ENCODE data around the gene RPL18.
A peak's percentile ranks its signal among the peaks of the same experiment; 100 is the strongest.

The RPL18 gene

DNA sequence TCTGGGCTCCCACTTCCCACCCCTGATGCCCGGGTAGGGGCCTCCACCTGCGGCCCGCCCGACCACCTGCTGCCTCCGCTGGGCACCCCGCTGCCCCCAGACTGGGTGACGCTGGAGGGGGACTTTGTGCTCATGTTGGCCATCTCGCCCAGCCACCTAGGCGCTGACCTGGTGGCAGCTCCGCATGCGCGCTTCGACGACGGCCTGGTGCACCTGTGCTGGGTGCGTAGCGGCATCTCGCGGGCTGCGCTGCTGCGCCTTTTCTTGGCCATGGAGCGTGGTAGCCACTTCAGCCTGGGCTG is 10.3 kb upstream of the RPL18 start:
- DNase-seq, result no peak

DNA sequence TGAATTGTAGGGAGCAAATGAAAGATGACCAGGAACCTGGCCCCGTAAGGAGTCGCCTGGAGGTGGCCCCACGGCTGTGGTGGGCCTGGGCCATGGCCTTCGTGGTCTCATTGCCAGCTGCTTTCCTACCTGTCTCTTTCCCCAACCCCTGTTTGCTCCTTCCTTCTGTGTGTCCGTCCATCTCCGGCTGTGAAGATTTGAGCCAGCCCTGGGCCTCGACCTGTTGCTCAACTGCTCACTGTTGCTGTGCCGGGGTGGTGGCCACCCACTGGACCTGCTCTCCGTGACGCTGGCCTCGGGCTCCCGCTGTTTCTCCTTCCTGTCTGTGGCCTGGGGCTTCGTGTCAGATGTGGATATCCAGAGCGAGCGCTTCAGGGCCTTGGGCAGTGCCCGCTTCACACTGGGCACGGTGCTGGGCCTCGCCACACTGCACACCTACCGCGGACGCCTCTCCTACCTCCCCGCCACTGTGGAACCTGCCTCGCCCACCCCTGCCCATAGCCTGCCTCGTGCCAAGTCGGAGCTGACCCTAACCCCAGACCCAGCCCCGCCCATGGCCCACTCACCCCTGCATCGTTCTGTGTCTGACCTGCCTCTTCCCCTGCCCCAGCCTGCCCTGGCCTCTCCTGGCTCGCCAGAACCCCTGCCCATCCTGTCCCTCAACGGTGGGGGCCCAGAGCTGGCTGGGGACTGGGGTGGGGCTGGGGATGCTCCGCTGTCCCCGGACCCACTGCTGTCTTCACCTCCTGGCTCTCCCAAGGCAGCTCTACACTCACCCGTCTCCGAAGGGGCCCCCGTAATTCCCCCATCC is 9.7 kb upstream of the RPL18 start:
- no peak for DNase-seq

DNA sequence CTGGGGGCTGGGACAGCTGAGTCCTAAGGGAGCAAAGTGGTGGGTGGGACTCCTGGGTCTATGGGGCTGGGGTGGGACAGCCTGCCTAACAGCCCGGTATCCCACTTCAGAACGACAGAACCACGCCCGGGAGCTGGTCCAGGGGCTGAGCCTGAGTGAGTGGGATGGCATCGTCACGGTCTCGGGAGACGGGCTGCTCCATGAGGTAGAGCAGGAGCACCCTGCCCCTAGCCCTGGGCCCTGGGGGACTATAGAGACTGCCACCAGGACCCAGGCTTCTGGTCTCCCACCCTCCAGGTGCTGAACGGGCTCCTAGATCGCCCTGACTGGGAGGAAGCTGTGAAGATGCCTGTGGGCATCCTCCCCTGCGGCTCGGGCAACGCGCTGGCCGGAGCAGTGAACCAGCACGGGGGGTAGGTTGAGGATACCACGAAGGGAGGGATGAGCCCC is 8.9 kb upstream of the RPL18 start:
- no peak for DNase-seq

DNA sequence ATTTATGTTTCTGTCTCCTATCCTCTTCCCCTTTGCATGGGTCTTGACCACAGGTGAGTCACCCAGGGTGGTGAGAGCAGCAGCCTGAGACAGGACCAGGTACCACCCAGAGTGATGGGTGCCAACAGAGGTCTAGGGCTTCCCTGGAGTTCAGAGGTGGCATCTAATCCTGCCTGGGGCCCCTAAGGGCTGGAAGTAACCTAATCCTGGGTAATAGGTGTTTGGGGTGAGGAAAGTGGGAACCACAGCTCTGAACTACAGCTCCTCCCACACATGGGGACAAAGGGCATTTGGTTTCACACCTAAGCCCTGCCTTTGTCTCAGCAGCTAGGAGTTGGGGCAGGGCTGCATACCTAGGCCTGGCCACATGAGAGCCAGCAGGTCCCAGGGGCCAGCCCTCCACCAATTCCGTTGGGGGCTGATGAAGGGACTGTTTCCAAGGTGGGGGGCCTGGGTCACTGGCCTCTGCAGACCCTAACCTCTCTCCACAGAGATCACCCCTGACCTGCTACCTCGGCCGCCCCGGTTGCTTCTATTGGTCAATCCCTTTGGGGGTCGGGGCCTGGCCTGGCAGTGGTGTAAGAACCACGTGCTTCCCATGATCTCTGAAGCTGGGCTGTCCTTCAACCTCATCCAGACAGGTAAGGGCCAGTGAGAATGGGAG is 8.4 kb upstream of the RPL18 start:
- no peak for DNase-seq

DNA sequence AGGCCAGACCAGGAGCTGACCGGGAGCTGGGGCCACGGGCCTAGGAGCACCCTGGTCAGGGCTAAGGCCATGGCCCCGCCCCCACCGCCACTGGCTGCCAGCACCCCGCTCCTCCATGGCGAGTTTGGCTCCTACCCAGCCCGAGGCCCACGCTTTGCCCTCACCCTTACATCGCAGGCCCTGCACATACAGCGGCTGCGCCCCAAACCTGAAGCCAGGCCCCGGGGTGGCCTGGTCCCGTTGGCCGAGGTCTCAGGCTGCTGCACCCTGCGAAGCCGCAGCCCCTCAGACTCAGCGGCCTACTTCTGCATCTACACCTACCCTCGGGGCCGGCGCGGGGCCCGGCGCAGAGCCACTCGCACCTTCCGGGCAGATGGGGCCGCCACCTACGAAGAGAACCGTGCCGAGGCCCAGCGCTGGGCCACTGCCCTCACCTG is 6.9 kb upstream of the RPL18 start:
- no peak for DNase-seq

DNA sequence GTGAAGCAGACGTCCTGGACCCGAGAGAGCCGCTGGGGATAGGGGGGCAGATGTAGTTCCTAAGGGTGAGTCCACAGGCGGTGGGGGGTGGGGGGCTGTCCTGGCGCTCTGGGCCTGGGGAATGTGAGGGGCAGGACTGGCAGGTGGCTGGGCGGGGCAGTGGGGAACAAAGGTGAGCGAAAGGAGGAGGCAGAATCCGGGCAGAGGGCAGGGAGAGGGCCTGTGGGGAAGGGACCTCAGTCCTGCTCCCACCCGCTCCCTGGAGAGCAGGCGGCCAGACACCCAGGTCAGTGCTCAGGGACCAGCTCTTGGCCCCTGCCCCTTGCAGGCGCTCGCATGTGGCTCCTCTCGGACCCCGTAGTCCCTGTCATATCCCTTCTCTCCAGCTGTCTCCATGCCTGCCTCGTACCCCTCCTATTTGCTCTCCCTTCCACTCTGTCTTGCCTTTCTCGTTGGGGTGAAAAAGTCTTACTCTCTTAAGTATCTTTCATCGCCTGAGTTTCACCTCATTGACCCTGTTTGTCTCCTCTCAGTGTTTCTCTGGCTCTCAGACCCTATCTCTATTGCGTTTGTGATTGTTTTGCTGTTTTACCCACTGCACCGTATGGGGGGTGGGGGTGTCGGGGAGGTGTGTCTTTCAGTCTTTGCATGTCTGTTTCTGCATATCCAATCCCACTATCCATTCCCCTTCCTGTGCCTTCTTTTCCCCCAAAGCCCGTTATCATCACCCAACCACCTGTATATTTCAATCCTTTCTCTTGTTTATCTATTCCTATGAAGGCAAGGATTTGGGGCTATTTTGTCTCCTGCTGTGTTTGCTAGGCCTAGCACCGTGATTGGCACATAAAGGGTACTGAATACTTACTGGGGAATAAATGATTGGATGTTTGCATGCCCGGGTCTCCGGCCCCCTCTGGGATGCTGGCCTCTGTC is 6.1 kb upstream of the RPL18 start:
- peak; percentile 32 for DNase-seq

DNA sequence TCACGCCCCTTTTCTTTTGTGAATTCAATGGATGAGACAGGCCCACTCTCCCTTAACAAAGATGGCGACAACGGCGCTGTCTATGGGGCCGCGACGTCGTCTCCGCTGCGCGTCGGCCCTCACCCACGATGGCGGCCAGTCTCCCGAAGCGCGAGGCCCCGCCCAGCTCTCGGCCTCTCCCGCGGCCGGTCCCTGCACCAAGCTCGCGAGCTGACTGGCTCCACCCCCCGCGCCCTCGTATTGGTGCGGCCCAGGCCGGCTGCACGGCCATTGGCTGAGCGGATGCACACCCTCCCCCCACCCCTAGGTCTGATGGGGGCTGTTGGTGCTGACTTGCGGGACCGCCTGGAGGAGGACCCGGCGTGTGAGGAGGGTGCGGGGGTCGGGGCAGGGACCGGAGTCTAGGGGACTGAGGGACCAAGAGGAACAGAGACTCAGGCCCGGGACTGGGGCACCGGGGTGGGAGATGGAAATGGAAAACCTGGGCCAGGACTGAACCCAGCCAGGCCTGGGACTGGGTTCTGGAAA is 5.2 kb upstream of the RPL18 start:
- DNase-seq, result peak; percentile 99

DNA sequence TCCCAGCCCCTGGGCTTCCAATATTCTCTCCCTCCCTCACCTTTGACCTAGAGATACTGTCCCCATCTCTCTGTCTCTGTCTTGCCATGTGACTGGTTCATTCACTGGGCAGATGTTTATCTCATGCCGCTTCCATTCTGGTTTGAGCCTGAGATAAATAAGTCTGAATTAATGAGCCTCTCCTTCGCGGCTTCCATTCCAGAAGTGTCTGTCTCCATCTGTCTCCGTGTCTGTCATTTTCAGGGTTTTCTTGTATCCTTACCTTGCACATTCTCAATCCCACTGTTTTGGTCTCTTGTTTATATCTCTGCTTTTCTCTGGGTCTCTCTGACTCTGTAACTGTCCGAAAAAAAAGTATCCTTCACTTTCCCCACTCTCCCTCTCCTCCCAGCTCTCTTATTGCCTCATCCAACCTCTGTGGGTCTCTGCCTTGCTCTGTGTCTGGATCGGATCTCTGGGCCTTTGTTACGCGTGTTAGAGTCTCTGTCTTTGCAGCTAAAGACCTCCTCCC is 4.6 kb upstream of the RPL18 start:
- no peak for DNase-seq

DNA sequence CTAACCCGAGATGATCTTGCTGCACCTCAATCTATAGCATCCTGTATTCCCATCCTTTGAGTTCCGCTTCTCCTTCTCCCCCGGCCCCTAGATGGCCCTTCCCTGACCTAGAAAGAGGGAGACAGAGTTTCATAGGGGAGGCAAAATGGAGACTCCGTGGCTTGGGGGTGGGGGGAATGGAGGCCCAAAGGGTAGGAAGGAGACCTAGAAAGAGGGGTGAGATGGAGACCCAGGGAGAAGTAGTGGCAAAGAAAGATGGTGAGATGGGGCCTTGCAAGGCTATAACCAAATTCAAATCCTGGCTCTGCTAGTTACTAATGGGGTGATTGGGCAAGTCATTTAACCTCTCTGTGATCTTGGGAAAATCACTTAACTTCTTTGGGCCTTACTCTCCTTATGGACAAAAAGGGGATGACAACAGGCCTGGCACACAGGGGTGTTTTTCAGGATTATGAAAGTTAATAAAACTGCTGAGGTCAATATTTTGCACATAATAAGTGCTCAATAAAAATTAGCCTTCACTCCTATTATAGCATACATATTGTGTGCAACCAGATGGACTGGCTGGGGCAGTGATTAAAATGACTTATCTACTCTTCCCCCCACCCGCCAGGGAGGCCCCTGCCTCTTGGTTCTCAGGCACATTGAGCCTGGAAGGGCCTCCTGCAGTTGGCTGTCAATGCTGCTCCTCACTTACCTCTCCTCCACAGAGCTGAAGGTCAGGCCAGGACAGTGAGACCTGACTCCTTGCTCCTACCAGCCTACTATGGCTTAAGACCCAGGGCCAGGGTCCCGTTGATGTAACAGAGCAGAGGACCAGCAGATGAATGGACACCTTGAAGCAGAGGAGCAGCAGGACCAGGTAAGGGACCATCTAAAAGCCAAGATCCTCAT is 961 bp upstream of the RPL18 start:
- no peak for DNase-seq

DNA sequence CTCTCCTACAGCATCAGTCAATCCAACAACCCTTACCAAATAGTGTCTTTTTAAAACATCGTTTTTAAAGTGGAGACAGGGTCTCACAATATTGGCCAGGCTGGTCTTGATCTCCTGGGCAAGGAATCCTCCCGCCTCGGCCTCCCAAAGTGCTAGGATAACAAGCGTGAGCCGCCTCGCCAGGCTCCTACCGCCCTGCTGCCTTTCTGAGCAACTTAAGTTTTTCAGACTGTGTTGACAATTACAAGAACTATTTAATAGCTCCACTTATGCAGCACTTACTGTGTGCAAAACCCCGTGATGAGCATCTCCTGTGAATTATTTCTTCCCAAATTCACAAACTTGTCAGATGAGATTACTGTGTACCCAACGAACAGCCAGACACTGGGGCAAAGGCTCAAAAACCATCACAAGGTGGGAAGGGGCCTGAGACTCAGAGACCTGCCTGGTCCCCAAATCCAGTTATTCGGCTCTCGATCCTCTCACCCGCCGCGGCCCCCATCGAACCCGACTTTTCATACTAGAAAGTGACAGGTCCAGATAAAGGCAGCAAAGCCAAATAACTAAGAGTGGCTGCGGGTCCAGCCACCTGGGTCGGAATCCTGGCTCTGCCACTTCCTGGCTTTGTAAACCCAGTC is 581 bp downstream of the RPL18 start:
- DNase-seq, result no peak

DNA sequence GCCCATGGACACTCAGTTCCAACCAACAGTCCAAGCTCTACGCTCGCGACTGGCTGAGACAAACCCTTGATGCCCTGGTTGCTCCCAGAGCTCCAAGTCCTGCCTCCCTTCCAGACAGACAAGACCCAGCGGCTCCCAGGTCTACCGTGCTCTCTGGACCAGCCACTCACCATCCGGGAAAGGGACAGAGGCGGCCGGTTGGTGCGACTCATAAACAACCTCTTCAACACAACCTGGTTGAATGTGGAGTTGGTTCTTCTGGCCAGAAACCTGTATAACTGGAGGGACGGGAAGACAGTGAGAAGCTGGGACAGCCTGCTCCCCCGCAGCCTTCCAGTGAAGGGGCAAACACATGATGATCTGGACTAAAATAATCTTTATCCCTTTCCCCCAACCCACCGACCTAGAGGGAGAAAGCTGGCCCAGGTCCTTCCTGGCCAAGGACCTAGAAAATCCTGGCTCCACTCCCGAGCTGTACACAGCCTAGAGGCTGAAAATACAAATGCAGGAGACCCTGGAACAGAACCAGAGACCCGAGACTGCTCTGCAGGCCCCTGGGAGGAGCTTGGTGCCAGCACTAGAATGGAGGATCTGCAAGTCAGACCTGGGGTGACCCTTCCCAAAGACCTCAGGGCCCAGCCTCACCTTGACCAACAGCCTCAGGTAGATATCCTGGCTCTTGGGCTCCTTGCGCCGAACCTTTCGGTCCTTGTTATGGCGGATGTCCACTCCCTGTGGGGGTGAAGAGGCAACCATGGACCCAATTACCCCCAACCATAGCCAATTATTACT is 1.6 kb downstream of the RPL18 start:
- DNase-seq, result no peak

DNA sequence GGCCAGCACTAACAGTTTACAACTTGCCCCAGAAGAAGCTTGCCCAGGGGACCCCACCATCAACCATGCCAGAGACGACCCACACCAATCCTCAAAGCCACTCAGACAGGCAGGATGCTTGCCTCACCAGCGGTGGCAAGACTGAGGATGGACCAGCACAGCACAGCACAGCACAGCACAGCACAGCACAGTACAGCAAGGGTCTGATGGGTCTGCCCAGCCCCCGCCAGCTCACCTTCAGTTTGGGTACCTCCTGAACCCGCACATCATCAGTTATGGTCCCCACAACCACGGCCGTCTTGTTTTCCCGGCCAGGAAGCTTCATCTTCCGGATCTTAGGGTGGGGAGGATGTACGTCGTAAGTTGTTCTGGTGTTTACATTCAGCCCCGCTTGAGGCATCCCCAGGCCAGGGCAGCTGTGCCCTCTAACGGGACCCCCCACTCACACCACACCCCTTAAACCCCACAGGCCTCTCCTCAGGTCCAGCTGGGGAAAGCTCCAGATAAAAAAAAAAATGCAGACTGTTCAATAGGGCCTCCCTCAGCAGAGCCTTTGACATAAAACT is 2.4 kb downstream of the RPL18 start:
- no peak for DNase-seq

DNA sequence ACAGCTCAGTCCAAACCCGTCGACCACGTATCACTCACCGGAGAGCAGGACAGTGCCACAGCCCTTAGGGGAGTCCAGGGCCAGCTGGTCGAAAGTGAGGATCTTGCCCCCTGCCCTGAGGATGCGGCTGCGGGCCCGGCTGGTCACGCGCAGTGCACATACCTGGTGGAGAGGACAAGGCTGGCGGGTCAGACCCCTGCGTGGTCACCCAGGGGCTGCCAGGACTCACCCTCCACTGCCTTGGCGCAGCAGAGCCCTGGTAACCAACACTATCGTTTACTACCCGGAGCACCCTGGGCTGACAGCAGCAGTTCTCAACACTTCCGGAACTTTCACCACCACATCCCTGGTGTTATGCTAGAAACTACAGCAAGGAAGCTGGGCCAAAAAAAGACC is 2.9 kb downstream of the RPL18 start:
- no peak for DNase-seq

DNA sequence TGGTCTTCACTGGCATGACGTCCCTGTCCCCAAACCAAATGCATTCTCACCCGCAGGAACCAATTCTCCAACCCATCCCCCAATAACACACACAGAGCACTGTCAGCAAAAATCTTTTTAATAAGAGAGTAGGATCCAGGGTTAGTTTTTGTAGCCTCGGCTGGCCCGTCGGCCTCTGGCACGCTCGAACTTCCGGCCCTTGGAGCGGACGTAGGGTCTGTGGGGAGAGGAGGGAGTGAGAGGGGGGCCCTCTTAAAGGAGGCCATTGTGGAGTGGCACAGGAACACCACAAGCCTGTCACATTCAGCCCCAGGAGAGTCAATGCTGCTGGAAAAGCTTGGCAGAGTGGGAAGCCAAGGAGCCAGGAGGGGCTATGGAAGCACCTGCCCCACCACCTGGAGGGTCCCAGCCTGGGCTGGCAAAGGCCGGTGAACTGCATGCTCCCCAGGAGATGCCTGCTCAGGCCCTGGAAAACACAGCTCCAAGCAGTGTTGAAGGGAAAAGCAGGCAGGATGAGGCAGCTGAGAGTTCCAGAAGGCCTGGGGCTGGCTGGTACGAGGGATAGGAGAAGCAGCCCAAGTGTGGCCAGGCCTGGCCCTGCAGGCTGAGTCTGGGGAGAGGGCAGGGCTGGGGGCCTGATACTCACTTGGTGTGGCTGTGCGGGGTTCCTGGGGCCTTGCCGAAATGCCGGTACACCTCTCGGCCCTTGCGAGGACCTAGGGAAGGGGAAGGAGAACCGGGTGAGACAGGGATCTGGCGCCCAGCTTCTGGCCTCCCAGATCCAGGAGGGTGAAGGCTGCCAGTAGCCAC is 3.5 kb downstream of the RPL18 start:
- DNase-seq, result no peak

DNA sequence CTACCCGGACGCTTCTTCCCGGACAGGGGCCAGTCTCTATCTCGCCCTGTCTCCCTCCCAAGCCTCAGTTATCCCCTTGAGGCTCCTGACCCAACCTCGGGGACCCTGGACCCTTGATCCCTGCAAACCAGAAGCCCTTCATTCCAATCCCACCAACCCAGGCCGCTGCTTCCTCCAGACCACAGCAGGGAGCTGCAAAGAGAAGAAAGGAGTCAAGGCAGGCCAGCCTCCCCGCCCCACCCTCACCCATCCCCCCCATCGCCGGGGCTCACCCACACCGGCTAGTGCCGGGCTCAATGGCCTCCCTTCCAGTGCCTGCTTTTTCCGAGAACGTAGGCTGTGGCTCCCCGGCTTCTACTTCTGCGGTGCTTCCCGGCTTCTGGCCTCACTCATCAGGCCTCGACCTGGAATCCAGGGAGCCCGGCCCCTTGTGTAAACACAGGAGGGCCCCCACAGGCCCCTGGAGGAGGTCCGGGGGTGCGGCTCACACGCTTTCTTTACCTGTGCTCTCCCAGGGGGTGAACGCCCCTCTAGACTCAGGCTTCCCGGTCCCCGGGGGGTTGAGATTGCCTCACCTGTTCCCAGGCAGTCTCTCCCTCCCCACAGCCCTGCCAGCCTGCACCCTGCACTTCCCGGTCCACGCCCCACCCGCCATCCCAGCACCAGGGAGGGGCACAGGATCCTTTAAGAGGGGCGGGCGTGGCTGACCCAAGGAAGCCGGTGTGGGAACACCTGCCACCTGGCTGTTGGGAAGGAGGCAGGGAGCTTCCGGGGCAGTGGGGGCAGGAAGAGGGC is 4.3 kb downstream of the RPL18 start, which contains the start of gene FAM83E:
Gene FAM83E (minus strand): TSS at position 641 of the 795 bp plus-strand sequence. CDS start 1,704 bp downstream, outside the sequence.
- DNase-seq, result peak; percentile 89

DNA sequence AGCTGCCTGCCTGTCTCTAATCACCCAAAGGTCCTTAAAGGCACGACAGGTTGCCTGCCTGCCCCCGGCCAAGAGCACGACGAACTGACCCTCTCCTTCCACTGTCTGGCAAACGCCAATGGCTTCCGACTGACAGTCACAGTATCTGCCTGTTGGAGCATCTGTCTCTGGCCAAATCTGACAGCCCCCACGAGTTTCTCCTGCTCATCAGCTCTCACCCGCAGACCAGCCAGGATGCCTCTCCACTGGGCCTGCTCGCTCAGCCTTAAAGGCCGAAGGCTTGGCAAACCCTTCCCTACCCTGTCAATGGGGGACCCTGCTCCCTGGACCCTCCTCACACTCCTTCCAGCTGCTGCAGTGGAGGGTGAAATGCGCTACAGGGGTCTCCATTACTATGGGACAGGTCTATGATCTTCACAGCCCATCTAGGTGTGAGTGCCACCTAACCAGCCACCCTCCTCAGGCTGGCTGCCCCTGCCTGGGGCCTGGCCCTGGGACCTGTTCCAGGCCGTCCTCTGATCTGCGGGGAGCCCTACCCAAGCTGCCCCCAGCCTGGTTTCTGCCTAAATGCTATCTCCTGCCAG is 5.0 kb downstream of the RPL18 start:
- no peak for DNase-seq

DNA sequence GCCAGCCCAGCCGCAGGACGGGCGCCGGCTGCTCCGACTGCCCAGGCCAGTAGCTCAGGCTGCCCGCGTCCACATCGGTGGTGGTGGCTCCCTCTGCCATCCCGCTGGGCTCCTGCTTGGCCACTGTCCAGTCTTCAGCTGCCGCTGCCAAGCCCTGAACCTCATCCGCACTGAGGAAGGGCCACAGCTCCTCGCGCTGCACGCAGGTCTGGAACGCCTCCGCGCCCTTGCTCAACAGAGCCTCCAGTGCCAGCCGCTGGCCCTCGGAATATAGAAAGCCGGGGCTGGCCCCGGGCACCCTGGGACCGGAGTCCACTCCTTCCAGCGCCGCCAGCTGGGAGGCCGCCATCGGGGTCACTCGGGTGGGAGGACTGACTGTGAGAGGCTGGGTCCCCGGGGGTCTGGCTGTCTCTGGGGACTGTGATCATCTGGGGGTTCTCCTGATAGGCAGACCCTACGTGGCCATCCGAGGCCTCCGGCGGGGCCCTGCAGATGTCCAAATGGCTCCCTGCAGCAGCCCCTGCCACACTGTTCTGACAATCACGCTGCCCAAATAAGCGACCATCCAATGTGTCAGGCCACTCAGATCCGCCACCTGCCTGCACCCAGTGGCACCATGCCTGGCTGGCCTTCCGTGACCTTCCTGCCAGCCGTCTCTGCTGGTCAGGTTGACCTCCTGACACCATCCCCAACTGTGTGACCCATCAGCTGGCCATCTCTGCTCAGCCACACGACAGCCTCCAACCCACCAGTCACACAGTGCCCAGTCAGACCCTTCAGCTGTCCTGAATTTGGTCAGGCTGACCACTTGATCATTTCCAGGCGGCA is 5.7 kb downstream of the RPL18 start:
- DNase-seq, result no peak
